ENCODE results near the gene ENO2. TPM values are rescaled to one million over a fixed set of nuclear protein-coding genes. Genes with fewer than 3 reads are reported as not detected.

Gene ENO2
- total and polyA plus RNA-seq, 2 experiments from 2014 or later, result 43.5 to 53.5 TPM

- no peak for TF ChIP-seq ZNF462 (CRISPR knock-in tag; IDR thresholded peaks at IDR 0.05)
- no peak for TF ChIP-seq ZNF114 (CRISPR knock-in tag; IDR thresholded peaks at IDR 0.05)
Observed at GRCh38 chr12:6951551-6952120, 37.3 kb downstream of the ENO2 start (continued).

GRCh38 chr12:6952121-6952862, 37.9 kb downstream of the ENO2 start:
- H3K4me1 Mint-ChIP-seq, result peaks cover 30% of the 10 kb centered on the region
- peak overlapping the region; percentile 56; the same call in 1 of the 2 replicates for H3K27ac Mint-ChIP-seq
- TF ChIP-seq ZNF331 (CRISPR knock-in tag; IDR thresholded peaks at IDR 0.05; ENCODE audit: low read depth) (no peak), ETS1 (IDR thresholded peaks at IDR 0.05) (no peak), ZNF462 (CRISPR knock-in tag; IDR thresholded peaks at IDR 0.05) (no peak)
- ATAC-seq, result no peak
- H3K27me3 Mint-ChIP-seq (ENCODE audit: insufficient read depth, low read depth, poor library complexity), result peaks cover 22% of the 10 kb centered on the region
- H3K79me2 ChIP-seq (replicated peaks; ENCODE audit: insufficient read depth), result no peaks in the 10 kb centered on the region
- H3K9me3 Mint-ChIP-seq, result no peaks in the 10 kb centered on the region
- no peak overlapping the region for H3K4me2 ChIP-seq
- H3K4me1 ChIP-seq (ENCODE audit: insufficient read depth), result peaks cover 13% of the 10 kb centered on the region
- no peak overlapping the region for H3K4me3 ChIP-seq
- no peak overlapping the region for H3K27ac ChIP-seq (ENCODE audit: low read depth)
- no peak overlapping the region for H2AFZ ChIP-seq
- H3K9me2 ChIP-seq (ENCODE audit: insufficient read depth), result no peaks in the 10 kb centered on the region
- no peaks in the 10 kb centered on the region for H3K27me3 ChIP-seq (ENCODE audit: insufficient read depth)
- no peaks in the 10 kb centered on the region for H3K36me3 Mint-ChIP-seq (ENCODE audit: low read depth)
- no peaks in the 10 kb centered on the region for H3K36me3 ChIP-seq (ENCODE audit: insufficient read depth)
- no peak for DNase-seq (ENCODE audit: low spot score)
- H4K20me1 ChIP-seq (replicated peaks; ENCODE audit: insufficient read depth), result no peaks in the 10 kb centered on the region
- H3K4me3 Mint-ChIP-seq, result no peak overlapping the region
- H3F3A ChIP-seq (replicated peaks; ENCODE audit: low read depth), result peaks cover 4% of the 10 kb centered on the region; the same call in 1 of the 2 replicates

Measured in GM23338 (cell line).